DND-41 (cell line): ENCODE results near the gene OR5B12.

Source experiments
- ATAC-seq: fragments of 200-7000 bp; cut with Tn5 transposase; 3 replicates; pipeline ENCODE4 v1.9.1; 2021; ENCODE audit warnings: low read depth; ENCODE audit not compliant: insufficient read depth
- DNase-seq: peaks from one replicate; pipeline ENCODE4 v3.0.0-alpha.2; 2020
- H2AFZ ChIP-seq: 2 replicates; pipeline ENCODE4 v1.6.0; 2012; ENCODE audit warnings: low read depth, low read length
- H3K27ac ChIP-seq: 2 replicates; pipeline ENCODE4 v1.5.1; 2012; ENCODE audit warnings: low read length, inconsistent platforms
- H3K27me3 ChIP-seq: fragments of 200-600 bp; sonication (generic); 2 replicates; pipeline ENCODE4 v1.6.0; 2012; ENCODE audit warnings: low read length, mild to moderate bottlenecking, inconsistent platforms; ENCODE audit not compliant: insufficient read depth, poor library complexity
- H3K36me3 ChIP-seq: 2 replicates; pipeline ENCODE4 v1.5.1; 2012; ENCODE audit warnings: low read length, inconsistent platforms; ENCODE audit not compliant: insufficient read depth
- H3K4me1 ChIP-seq: 2 replicates; pipeline ENCODE4 v1.5.1; 2012; ENCODE audit warnings: mild to moderate bottlenecking, low read length; ENCODE audit not compliant: insufficient read depth
- H3K4me2 ChIP-seq: 2 replicates; pipeline ENCODE4 v1.6.0; 2012; ENCODE audit warnings: mild to moderate bottlenecking, moderate library complexity, low read length, inconsistent platforms; ENCODE audit not compliant: insufficient read depth
- H3K4me3 ChIP-seq, 2 experiments: fragments of 200-600 bp in 1 of 2; shearing (Covaris generic) in 1 of 2; 2 replicates each; pipeline ENCODE4 v1.5.1; 2012 to 2016; ENCODE audit warnings: inconsistent platforms in 2 of 2, low read length in 2 of 2, mild to moderate bottlenecking in 2 of 2, low read depth in 1 of 2, moderate library complexity in 1 of 2
- H3K79me2 ChIP-seq: 2 replicates; pipeline ENCODE4 v1.6.0; 2012; ENCODE audit warnings: low read length, inconsistent platforms; ENCODE audit not compliant: insufficient read depth
- H3K9ac ChIP-seq: 2 replicates; pipeline ENCODE4 v1.6.0; 2012; ENCODE audit warnings: low read depth, mild to moderate bottlenecking, inconsistent platforms, low read length, moderate library complexity
- H3K9me3 ChIP-seq: 2 replicates; pipeline ENCODE4 v1.5.1; 2012; ENCODE audit warnings: low read length, moderate library complexity, mild to moderate bottlenecking, inconsistent platforms; ENCODE audit not compliant: insufficient read depth, severe bottlenecking
- H4K20me1 ChIP-seq: 2 replicates; pipeline ENCODE4 v1.6.0; 2012; ENCODE audit warnings: low read length; ENCODE audit not compliant: insufficient read depth
- CTCF ChIP-seq: IDR thresholded peaks from 2 replicates; pipeline ENCODE4 v1.5.1; 2012; ENCODE audit warnings: borderline replicate concordance, low read length, moderate library complexity, mild to moderate bottlenecking; ENCODE audit not compliant: poor library complexity, severe bottlenecking; ENCODE audit errors: extremely low read depth
- EZH2 ChIP-seq: IDR thresholded peaks from 3 replicates; pipeline ENCODE4 v1.6.1; 2012; ENCODE audit warnings: borderline replicate concordance, low read depth, mild to moderate bottlenecking, moderate library complexity, low read length, inconsistent platforms; ENCODE audit not compliant: severe bottlenecking

The OR5B12 gene

GRCh38 chr11:58395581-58395980 is 46.5 kb downstream of the OR5B12 start:
- no peaks in the 10 kb centered on the region for H3K4me1 ChIP-seq
- no peak overlapping the region for H3K9ac ChIP-seq
- H3K79me2 ChIP-seq = no peaks in the 10 kb centered on the region
- no peak for DNase-seq
- H3K4me2 ChIP-seq = no peak overlapping the region
- peaks cover 7% of the 10 kb centered on the region for H3K9me3 ChIP-seq
- H3K27ac ChIP-seq = no peak overlapping the region
- ATAC-seq = no peak
- H4K20me1 ChIP-seq = no peaks in the 10 kb centered on the region
- H2AFZ ChIP-seq = no peak overlapping the region
- no peaks in the 10 kb centered on the region for H3K36me3 ChIP-seq
- no peaks in the 10 kb centered on the region for H3K27me3 ChIP-seq
- no peak for TF ChIP-seq EZH2
- TF ChIP-seq CTCF = no peak
- no peak overlapping the region for H3K4me3 ChIP-seq

DNA sequence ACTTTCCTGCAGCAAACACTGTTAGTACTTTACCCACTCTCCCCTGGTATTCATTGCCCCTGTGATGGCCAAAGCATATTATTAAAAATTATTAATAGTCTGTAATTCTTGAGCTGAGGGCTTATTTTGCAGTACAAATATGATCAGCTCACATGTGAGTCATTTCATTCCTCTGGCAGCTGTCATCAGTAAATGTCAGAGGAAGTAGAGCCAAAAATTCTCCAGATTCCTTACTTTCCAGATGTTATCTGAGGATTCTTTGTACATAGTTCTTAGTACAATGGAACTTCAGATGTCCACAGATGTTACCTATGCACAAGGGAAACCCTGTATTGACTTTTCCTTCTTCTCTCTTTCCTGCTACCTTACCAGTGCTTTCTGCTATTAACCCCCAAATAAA is 47.8 kb downstream of the OR5B12 start:
- no peaks in the 10 kb centered on the region for H3K79me2 ChIP-seq
- ATAC-seq (no peak), DNase-seq (no peak)
- H3K4me1 ChIP-seq = no peaks in the 10 kb centered on the region
- H3K27me3 ChIP-seq = no peaks in the 10 kb centered on the region
- H4K20me1 ChIP-seq = no peaks in the 10 kb centered on the region
- H3K27ac ChIP-seq = no peak overlapping the region
- H2AFZ ChIP-seq = no peak overlapping the region
- no peak overlapping the region for H3K9ac ChIP-seq
- H3K9me3 ChIP-seq = peaks cover 7% of the 10 kb centered on the region
- H3K4me3 ChIP-seq = no peak overlapping the region
- H3K36me3 ChIP-seq = no peaks in the 10 kb centered on the region
- no peak for TF ChIP-seq EZH2
- TF ChIP-seq CTCF = no peak
- no peak overlapping the region for H3K4me2 ChIP-seq

- Histone ChIP-seq H3K4me3 (no peak overlapping the region), H4K20me1 (no peaks in the 10 kb centered on the region), H3K4me2 (no peak overlapping the region), H3K4me1 (no peaks in the 10 kb centered on the region), H3K27ac (no peak overlapping the region), H3K9me3 (peaks cover 7% of the 10 kb centered on the region), H3K36me3 (no peaks in the 10 kb centered on the region), H3K27me3 (no peaks in the 10 kb centered on the region), H3K79me2 (no peaks in the 10 kb centered on the region), H3K9ac (no peak overlapping the region), H2AFZ (no peak overlapping the region)
- no peak for DNase-seq
- no peak for TF ChIP-seq CTCF
- TF ChIP-seq EZH2 = no peak
- no peak for ATAC-seq
These were observed 49.3 kb downstream of the OR5B12 start for GRCh38 chr11:58392746-58393145.

GRCh38 chr11:58391879-58392278 is 50.2 kb downstream of the OR5B12 start:
- no peak for TF ChIP-seq EZH2
- TF ChIP-seq CTCF = no peak
- Histone ChIP-seq H4K20me1 (no peaks in the 10 kb centered on the region), H3K79me2 (no peaks in the 10 kb centered on the region), H3K4me1 (no peaks in the 10 kb centered on the region), H3K9ac (no peak overlapping the region), H3K27me3 (no peaks in the 10 kb centered on the region), H2AFZ (no peak overlapping the region), H3K4me3 (no peak overlapping the region), H3K9me3 (peaks cover 7% of the 10 kb centered on the region), H3K27ac (no peak overlapping the region), H3K4me2 (no peak overlapping the region), H3K36me3 (no peaks in the 10 kb centered on the region)
- ATAC-seq = no peak
- no peak for DNase-seq
